ENCODE results near the gene ANKMY1. TPM values are rescaled to one million over a fixed set of nuclear protein-coding genes. Genes with fewer than 3 reads are reported as not detected.
"Not testable (repeated sequence)": the region's sequence is repeated elsewhere in the genome, so short reads cannot be mapped to it uniquely, and the experiment has no call there.

ANKMY1 gene
- polyA plus RNA-seq, 1 donor: 13.5 TPM

DNA sequence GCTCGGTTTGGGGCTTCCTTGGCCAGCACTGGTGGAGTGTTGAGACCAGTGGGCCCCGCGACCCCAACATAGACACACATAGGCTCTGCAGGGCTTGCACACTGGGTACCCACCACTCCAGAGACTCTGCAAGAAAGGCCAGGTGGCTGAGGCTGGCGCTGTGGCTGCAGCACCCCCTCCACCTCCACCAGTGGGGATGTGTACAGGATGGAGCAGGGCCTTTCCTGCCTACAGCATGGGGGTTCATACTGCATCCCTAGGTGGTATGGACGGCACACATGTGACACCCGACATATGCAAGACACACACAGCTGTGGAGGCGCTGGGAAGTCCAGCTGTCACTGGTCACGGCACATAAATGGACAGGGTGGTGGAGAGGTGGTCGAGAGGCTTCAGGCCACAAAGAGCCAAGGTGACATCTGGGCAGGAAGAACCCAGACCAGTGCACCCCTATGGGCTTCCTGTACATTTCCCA is 11.8 kb upstream of the ANKMY1 start:
- no peak for DNase-seq

DNA sequence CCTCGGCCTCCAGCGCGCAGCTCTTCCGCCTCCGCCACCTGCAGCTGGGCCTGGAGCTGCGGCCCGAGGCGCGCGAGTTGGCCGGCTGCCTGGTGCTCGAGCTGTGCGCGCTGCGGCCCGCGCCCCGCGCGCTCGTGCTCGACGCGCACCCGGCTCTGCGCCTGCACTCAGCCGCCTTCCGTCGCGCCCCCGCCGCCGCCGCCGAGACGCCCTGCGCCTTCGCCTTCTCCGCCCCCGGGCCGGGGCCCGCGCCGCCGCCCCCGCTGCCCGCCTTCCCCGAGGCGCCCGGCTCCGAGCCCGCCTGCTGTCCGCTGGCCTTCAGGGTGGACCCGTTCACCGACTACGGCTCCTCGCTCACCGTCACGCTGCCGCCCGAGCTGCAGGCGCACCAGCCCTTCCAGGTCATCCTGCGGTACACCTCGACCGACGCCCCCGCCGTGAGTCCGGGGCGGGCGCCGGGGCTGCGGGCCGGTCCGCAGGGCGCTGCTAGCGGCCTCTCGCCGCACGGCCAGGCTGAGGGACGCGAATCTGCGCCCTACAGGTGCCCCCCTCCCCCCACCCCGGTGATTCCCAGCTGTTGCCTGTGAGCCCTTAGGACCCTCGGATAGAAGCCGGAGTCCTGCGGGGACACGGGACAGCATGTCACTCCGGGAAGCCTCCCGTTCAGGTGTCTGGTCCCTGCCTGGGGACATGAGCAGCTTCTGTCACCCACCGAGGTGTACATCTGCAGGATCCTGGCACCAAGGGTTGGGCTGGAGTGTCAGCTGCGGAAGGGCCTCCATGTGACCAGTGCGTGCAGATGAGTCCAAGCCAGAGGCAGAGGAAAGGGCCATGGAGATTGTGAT is 11.1 kb upstream of the ANKMY1 start:
- no peak for DNase-seq

DNA sequence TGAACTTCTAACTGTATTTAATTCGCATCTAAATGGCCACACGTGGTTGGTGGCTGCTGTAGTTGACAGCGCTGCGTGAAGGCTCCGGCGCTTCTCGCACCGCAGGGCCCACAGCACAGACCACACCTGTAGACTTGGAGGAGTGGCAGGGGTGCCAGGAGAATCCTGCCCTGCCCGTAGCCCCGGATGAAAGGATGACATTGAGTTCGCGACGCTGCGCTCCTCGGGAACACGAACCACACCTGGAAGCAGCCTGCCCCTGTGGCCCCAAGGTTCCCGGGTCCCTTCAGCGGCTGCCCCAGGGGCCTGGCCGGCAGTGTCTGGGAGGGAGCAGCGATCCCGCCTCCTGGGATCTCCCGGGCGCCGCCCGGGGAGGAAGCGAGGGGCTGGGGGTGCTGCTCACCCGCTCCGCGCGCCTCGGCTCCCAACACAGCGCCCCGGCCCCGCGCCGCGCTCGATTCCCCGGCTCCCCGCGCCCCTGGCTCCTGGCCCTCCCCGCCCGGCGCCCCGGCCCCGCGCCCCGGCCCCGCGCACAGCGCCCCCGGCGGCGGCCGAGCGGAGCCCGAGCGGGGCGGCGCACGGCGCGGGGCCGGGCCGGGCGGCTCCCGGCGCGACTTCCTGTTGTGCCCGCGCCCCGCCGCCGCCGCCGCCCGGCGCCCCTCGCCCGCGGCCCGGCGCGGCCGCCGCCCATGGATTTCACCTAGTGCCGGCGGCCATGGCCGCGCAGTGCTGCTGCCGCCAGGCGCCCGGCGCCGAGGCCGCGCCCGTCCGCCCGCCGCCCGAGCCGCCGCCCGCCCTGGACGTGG is 10.3 kb upstream of the ANKMY1 start, which contains the start of gene RNPEPL1:
Gene RNPEPL1 (plus strand): TSS at position 613 of the 806 bp plus-strand sequence. CDS start 103 bp downstream, at position 716.
- no peak for DNase-seq

DNA sequence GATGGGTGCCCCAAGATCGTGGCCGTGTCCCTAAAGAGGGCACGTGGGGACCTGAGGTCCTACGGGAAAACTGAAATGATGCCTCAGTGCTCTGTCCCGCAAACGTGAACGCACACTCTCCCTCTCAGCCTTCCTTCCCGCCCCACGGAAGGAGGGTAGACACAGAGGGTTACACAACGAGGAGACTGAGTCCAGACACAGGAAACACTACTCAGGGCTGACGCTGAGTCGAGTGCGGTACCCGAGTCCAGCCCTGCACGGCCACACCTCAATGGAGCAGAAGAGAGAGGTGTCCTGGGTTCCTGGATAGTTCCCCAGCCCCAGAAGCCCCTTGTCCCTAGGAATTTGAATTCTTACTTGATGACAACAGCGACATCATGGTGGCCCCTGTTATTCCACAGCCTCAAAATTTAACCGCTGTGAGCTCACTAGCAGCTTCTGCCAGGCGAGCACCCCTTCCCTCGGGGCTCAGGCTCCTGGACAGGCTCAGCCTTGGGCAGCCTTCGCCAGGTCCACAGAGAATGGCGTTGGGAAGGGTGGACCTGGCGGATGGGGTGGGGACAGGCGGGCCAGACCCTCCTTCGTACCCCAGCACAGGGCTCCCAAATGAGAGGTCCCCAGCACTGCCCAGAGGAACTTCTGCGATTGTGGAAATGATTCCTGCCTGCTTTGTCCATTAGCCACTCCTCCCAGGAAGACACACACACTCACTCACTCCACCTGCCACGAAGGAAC is 9.5 kb upstream of the ANKMY1 start:
- no peak for DNase-seq

DNA sequence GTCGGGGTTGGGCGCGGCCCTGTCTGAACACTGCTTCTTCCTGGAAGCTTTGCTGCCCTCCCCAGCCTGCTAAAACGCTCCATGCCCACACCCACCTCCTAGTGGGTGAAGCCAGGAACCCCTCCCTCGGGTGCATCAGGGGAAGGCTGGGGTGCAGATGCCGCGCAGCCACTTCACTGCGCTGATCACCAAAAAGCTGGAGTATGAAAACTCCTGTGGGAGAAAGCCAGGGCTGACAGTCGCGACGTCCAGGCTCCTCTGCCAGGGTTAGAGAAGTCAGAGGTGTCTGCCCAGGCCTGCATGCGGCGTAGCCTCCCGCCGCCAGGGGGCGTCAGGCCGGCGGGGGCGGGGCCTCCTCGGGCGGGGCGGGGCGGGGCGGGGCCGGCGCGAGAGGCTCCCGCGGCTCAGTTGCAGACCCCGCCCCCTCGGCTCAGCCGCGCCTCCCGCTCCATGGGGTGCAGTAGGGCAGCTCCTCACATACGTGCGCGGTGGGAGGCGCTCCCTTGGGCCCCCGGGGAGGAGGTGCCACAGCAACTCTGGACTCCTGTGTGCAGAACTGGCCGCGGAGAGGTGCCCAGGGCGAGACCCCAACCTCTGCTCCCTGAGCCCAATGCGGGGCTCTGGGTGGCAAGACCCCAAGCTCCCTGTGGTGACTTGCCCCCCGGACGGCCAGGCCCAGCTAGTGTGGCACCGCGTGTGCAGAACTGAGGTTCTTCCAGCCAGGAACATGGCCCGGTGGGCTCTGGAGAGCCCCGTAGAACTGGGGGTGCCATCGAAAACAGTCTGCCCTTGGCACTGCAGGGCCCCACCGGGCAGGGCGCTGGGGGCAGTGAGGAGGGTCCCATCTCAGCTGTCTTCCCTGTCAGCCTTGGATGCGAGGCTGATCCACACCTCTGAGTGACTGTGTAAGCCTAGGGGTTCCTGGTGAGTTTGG is 8.7 kb upstream of the ANKMY1 start:
- peak; percentile 70 for DNase-seq

DNA sequence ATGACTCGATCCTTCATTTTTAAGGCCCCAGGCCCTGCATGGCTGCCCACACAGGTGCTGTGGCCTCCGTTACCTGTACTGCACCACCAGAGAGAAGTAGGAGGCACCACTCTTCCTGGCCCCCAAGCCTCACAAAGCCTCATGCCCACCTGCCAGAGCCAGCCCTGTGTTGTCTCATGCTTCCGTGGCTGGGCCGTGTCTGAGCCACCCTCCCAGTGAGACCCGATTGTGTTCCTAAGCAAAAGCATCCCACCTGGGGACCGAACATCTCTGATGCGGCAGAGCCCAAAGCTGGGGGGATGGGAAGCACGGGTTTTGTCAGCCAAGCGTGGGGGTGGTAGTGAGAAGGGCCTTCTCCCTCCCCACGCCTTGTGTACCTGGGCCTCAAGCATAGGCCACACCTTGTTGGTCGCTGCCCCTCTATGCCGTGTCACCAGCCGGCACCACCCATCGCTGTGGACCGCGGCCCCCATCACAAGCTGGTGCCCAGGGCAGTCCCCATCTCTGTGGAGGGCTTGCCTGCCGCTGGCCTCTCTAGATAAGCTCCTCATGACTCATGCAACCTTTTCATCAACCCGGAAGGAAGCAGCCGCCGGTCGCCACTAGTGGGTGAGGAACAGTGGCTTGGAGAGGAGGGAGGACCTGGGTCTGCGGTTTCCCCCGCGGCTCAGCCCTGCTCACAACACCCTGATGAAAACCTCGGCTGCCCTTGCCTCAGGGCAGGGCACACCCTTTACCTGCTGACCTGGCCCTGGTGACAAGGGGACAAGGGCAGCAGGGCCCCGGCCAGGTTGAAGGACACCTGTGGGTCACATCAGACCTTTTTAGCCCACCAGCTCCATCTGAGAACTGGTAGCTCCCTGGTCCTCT is 7.8 kb upstream of the ANKMY1 start:
- no peak for DNase-seq

DNA sequence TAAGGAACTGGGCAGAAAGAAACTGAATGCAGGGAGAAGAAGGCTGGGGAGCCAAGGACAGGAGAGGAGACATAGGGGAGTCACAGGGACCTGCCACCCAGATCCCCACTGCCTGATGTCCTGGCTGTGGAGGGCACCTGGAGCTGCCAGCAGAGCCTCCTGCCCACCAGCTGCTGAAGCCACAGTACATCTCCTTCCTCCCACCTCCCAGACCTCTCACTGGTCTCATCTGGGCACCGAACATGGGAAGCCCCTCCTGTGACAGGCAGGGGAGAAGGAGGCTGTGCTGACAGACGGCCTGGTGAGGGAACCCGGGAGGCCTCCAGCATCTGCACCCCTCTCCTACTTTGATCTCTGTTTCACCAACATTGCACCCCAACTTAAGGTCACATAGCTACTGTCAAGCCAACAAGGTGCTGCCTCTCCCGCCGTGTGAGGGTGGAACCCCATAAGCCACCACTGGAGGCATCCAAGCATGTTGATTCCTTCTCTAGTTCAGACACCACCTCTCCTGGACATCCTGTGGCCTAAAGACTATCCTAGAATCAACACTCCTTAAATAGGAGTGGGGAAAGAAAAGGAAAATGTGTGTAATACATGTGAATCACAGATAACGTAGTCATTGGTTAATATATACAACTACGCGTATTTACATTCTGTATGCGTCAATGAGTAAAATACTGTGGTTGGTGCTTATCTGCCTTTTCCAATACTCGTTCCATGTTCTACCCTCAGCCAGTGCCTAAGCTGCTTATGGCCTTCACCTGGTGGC is 7.0 kb upstream of the ANKMY1 start:
- DNase-seq: no peak

DNA sequence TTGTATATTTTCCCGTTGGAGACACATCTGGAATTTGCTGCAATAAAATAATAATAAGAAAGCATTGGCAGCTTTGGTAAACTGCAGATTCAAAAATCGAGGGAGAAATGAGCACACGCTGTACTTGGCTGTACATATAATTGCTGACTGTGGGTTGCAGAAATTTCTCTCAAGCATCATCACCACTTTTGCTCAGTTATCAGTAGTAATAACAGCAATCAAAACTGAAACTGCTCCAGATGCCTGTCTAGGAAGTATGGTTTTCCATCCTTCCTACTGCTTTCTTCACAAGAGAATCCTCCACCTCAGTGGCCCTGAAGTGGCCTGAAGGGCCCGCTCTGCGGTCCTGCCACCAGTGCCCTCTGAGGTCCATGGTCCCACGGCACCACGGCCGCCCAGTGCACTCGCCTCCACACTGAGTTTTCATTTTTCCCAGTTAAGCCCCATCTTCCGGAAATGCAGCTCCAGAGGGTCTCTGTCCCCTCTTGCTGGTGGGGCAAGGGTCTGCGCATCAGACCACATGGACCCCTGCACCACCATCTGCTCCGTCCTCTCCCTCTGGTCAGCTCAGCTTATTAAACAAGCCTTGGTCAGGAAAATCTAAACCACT is 6.3 kb upstream of the ANKMY1 start:
- no peak for DNase-seq

DNA sequence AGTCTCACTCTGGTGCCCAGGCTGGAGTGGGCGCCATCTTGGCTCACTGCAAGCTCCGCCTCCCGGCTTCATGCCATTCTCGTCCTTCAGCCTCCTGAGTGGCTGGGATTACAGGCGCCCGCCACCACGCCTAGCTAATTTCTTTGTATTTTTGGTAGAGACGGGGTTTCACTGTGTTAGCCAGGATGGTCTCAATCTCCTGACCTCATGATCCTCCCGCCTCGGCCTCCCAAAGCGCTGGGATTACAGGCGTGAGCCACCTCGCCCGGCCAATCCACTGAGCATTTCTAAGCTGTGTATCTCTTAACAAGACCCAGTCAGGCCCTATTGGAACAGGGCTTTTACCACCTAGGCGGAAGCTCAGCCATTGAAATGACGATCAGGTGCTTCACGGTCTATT is 5.4 kb upstream of the ANKMY1 start:
- DNase-seq: not testable (repeated sequence)

DNA sequence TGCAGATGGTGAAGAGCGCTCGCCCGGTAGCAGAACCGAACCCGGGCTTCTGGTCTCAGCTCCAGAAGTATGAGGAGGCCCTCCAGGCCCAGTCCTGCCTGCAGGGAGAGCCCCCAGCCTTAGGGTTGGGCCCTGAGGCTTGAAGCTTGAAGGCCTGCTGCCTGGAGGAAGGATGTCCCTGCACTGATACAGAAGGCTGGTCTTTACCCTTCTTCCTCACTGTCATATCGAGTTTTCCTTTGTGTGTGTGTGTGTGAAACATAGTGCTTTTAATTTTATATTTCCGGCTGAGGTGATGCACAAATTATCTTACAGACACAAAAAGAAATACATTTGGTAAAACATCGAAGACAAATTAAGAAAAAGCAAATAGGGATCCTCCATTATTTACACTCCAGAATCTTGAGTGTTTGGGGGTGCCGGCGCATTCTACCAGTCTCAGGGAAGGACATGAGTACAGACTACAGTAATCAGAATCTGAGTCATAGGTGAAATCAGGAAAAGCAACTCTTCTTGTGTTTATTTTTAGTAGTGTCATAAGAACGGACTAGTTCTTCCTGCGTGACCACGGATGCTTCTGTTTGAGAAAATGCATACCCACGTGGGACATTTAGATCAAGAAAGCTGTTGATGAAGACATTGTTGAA is 3.7 kb upstream of the ANKMY1 start:
- DNase-seq: no peak

DNA sequence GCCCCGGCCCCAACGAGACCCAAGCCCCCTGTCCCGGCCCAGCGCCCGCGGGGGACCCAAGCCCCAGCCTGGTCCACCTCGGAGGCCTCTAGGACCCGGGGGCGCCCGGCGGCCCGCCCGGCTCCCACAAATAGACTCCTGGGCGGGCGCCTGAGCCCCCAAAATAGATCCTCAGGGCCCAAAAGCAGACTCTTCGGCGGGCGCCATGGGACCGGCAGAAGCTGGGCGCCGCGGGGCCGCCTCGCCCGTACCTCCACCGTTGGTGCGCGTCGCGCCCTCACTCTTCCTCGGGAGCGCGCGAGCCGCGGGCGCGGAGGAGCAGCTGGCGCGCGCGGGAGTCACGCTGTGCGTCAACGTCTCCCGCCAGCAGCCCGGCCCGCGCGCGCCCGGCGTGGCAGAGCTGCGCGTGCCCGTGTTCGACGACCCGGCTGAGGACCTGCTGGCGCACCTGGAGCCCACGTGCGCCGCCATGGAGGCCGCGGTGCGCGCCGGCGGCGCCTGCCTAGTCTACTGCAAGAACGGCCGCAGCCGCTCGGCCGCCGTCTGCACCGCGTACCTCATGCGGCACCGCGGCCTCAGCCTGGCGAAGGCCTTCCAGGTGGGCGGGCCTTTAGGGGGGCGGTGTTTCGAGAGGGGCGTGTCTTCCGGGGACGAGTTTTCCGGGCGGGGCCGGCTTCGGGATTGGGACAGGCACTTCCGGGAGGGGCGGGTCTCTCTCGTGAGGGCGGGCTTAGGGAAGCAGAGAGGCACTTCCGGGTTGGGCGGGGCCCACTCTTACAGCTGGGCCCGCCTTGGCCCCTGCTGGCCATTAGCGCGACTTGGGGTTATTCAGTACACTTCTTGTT is 2.9 kb upstream of the ANKMY1 start:
- DNase-seq: peak; percentile 98

DNA sequence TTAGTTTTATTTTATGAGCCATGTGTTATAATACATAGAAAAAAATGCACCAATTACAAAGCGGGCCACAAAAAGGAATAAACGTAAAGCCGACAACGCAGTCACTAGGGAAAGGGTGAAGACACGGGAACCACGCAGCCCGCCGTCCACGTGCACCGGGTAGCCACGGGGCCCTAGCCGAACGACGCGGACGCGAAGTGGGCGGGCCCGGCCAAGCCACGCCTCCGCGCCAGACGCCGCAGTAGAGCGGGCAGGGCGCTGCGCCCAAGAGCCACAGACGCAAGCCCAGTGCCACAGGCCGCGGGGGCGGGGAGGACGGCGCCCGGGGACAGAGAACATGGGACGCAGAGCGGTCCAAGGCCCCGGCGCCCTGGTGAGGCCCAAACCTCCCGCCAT is 2.3 kb upstream of the ANKMY1 start, which contains the start of gene DUSP28:
Gene DUSP28 (plus strand): TSS at position 274 of the 396 bp plus-strand sequence. CDS start 328 bp downstream, outside the sequence.
- peak; percentile 78 for DNase-seq

DNA sequence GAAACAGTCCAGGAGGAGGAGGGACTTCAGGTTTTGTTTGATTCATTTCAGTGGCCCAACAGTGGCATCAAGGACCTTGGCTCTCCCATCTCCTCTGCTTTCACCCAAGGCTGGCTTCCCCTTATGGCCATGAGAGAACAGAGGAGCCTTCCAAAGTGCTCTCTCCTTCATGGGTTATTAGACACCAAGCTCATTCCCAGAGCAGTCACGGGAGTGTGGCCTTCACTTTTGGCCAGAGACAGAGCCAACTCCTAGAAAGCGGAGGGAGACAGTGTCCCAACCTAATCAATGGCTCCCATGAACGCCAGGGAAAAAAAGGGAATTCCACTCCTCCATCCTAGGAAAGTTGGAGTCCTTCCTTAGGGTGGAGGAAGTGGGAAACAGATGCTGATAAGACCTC is 1.5 kb upstream of the ANKMY1 start:
- DNase-seq: no peak

DNA sequence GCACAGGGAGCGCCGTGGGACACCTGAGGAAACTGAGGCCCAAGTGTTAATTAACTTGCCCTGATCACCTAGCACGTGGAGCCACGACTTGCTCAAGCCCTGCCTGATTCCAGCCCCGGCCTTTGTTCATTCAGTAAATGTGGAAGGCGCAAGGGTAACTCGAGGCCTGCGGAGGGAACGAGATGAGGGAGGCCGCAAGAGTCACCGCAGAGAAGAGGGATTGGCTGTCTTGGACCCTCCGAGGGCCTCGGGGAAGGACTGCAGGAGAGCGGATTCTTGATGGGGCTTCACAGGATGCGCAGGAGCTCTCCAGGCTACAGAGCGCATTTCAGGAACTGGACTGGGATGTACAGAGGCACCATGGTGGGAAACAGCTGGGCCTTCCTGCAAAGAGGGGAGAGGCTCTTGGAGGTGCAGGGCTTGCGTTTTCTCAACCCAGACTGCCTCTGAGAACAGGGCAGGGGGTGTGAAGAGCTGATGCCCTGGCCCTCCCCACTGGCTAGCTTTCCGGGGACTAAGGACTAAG is 511 bp upstream of the ANKMY1 start:
- DNase-seq: no peak

DNA sequence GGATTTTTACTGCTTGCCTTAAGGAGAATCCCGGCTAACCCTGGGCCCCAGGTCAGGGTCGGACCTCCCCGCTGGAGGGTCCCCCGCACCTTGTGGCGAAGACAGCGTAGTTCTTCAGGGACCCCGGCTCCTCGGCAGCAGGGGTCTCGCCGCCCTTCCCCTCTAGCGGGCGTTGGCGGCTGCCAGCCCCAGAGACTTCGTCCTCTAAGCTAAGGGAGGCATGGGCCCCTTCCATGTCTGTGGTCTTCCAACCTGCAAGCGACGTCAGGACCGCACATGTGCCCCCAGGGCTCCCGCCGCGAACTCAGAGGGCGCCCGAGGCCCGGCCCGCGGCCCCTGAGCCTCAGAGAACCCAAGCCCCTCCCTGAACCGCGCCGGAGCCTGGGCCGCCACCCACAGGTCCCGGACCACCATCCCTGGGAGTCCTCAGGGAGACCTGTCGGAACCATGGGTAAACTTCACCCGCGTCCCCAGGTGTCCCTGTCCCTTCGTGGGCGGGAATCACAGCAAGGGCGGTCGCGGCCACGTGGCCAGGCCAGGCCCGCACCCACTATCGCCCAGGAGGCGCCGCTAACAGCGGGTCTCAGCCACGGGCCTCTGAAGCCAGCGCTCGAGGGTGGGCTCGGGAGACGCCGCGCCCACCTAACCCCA is 562 bp downstream of the ANKMY1 start:
- DNase-seq: no peak

DNA sequence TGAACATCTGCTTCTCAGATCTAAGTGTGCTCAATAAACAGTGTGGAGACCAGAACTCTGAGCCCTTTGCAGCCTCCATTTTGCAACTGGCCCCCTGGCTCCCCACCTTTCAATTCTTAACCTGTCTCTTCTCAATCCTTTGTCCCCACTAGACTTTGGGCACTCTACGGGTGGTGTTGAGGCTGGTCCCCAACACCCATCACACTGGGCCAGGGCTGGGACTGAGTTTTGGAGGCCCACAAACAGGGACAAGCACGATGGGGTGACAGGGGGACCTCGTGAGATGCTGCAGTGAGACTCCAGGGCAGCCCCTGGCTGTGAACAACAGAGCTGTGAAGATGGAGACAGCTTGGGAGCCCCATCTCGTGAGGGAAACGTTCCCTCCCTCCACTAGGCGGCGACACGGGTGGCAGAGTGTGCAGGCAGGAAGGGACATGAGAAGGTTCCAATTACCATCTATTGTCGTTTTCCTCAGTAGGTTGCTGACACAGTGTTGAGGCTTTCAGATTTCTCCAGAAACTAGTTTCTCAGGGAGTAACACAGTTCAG is 1.2 kb downstream of the ANKMY1 start:
- no peak for DNase-seq

All from left kidney (tissue), 2 donors.